ENCODE results near the gene C1QTNF12.

Gene C1QTNF12

DNA sequence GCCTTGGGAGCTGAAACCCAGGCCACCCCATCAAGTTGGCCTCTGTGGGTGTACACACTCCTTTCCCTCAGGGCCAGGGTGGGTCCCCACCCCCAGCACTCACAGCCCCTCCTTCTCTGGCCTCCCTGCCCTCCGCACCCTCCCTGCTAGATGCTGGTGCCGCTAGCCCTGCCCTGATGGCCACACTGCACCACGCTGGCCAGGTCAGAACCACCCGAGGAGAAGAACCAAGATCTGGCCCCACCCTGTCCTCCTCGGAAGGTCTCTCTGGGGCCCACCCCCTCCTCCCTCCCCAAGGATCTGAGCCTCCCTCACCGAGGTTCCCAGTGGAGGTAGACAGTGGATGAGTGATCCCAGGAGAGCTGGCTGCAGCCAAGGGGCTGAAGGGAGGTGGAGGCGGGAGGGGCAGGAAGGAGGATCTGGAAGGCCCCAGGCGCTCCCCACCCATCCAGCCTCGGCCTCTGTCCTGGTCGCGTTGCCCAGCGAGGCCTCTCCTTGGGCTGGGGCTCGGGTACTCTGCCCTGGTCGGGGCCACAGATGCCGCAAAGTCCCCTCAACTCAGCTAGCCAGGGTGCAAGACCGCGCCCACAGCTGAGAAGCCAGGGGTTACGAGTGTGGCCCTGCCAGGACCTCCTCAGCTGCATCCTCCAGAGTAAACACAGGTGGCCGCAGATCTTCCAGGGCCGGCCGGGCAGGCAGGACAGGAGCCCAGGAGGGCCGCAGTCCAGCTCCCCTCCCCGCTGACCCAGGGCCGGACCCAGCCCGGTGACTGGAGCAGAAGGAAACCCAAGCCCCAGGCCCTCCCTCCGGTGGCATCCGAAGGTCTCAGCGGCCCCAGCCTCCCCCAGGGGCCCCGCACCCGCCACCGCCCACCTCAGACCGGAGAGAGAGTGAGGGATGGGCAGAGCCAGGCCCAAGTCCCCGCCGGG lies 9.3 kb downstream of the C1QTNF12 start:
- DNase-seq (ENCODE audit: low read depth), result no peak
- TF ChIP-seq, protein P1, sequence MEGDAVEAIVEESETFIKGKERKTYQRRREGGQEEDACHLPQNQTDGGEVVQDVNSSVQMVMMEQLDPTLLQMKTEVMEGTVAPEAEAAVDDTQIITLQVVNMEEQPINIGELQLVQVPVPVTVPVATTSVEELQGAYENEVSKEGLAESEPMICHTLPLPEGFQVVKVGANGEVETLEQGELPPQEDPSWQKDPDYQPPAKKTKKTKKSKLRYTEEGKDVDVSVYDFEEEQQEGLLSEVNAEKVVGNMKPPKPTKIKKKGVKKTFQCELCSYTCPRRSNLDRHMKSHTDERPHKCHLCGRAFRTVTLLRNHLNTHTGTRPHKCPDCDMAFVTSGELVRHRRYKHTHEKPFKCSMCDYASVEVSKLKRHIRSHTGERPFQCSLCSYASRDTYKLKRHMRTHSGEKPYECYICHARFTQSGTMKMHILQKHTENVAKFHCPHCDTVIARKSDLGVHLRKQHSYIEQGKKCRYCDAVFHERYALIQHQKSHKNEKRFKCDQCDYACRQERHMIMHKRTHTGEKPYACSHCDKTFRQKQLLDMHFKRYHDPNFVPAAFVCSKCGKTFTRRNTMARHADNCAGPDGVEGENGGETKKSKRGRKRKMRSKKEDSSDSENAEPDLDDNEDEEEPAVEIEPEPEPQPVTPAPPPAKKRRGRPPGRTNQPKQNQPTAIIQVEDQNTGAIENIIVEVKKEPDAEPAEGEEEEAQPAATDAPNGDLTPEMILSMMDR (IDR thresholded peaks at IDR 0.05; ENCODE audit: low read length, missing control alignments), result no peak
- H3K4me3 ChIP-seq (replicated peaks; ENCODE audit: low read depth, low read length), result no peak overlapping the region

GRCh38 chr1:1236176-1236763 lies 10.3 kb downstream of the C1QTNF12 start:
- DNase-seq (ENCODE audit: low read depth), result no peak
- TF ChIP-seq, protein P1 (IDR thresholded peaks at IDR 0.05; ENCODE audit: low read length, missing control alignments), result no peak
- no peak overlapping the region for H3K4me3 ChIP-seq (replicated peaks; ENCODE audit: low read depth, low read length)

DNA sequence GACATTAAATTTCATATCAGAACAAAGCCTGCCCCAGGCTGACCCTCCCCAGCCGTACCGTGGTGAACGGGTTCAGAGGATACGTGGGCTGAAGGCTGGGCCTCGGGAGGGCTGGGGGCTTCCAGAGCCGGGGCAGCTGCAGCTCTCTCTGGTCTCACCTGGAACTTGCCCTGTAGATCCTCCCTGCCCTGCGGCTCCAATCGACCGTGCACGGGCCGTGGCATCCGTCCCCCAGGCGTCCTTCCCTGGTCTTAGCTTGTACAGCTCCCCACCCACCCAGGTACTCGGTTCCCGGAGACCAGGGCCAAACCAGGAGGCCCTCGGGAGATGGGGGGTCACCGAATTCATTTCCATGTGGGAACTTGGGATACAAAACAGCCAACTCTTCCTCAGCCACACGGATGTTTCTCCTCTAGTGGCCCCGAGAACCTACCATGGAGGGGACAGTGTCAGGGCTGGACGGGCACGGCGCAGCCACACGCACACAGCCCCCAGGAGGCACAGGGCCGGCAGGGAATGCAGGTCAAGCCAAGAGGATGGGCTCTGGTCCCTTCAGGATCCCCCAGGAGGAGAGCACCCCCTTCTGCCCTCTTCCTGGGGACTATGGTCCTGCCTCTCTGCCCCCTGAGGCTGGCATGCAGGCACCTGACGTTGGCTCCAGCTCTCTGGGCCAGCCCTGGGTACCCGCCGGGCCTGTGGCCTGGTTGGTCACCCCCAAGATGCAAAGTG lies 11.3 kb downstream of the C1QTNF12 start:
- no peak overlapping the region for H3K4me3 ChIP-seq (replicated peaks; ENCODE audit: low read depth, low read length)
- DNase-seq (ENCODE audit: low read depth), result no peak
- TF ChIP-seq, protein P1 (IDR thresholded peaks at IDR 0.05; ENCODE audit: low read length, missing control alignments), result no peak

- TF ChIP-seq, protein P1 (IDR thresholded peaks at IDR 0.05; ENCODE audit: low read length, missing control alignments), result no peak
Measured at GRCh38 chr1:1234180-1234808, 12.2 kb downstream of the C1QTNF12 start.

DNA sequence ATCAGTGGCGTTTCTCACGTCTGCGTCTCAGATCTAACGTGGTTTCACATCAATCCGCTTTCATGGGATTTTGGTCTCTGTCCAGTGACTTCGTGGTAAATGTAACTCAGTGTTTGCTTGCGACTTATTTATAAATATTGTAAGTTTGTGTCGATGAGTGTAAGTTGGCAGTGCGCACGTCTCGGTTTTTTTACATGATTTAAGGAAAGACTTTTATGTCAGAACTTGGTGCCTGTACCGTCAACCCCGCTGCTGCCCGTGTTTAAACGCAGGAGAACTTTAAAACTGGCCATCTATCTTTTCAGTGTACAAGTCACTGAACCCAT lies 13.0 kb downstream of the C1QTNF12 start:
- H3K4me3 ChIP-seq (replicated peaks; ENCODE audit: low read depth, low read length), result no peak overlapping the region
- DNase-seq (ENCODE audit: low read depth), result no peak
- TF ChIP-seq, protein P1 (IDR thresholded peaks at IDR 0.05; ENCODE audit: low read length, missing control alignments), result no peak

More at GRCh38 chr1:1234180-1234808, 12.2 kb downstream of the C1QTNF12 start:
- no peak overlapping the region for H3K4me3 ChIP-seq (replicated peaks; ENCODE audit: low read depth, low read length)
- DNase-seq (ENCODE audit: low read depth), result no peak

- TF ChIP-seq, protein P1 (IDR thresholded peaks at IDR 0.05; ENCODE audit: low read length, missing control alignments), result no peak
- no peak for DNase-seq (ENCODE audit: low read depth)
- H3K4me3 ChIP-seq (replicated peaks; ENCODE audit: low read depth, low read length), result no peak overlapping the region
Measured at GRCh38 chr1:1232796-1233566, 13.5 kb downstream of the C1QTNF12 start.

Data from fibroblast of pulmonary artery (primary cell).